PC-9 (cell line): ENCODE data around the gene NPFFR1. TPM values are rescaled to one million over a fixed set of nuclear protein-coding genes. Genes with fewer than 3 reads are reported as not detected.
A peak's percentile ranks its signal among the peaks of the same experiment; 100 is the strongest.

Source experiments
- BruUV-seq: library from RNA; stranded (reverse); fragments of 400-500 nt; replicated peaks from 2 replicates; lab custom pipeline; 2021; lab: Mats Ljungman, UMichigan
- CTCF ChIA-PET: fragments of 300-600 bp; sonication (Branson Sonifier 250); formaldehyde crosslinking; loops from one replicate; lab custom pipeline; 2022; ENCODE audit warnings: antibody characterized with exemption; lab: Charles Lee
- POLR2A ChIA-PET: fragments of 300-600 bp; sonication (Branson Sonifier 250); formaldehyde crosslinking; loops from one replicate; lab custom pipeline; 2022; ENCODE audit warnings: antibody characterized with exemption; ENCODE audit not compliant: unreplicated experiment; lab: Charles Lee
- DNase-seq, 2 experiments: peaks; one replicate each; pipeline versions ENCODE4 v3.0.0 to v3.0.0-alpha.2; 2015 to 2022; ENCODE audit warnings: mixed read lengths in 1 of 2
- H2AFZ ChIP-seq: fragments of 200-600 bp; sonication (generic); 2 replicates; pipeline ENCODE4 v1.8.1; 2017; ENCODE audit warnings: antibody characterized with exemption
- H3F3A ChIP-seq: fragments of 200-600 bp; sonication (generic); 2 replicates; pipeline ENCODE4 v1.8.1; 2017; ENCODE audit warnings: antibody characterized with exemption, mild to moderate bottlenecking, low read depth; ENCODE audit not compliant: insufficient read depth
- H3K27ac ChIP-seq: fragments of 200-600 bp; sonication (generic); 2 replicates; pipeline ENCODE4 v1.6.1; 2016; ENCODE audit warnings: mixed run types
- H3K27me3 ChIP-seq: fragments of 200-600 bp; sonication (generic); 2 replicates; pipeline ENCODE4 v1.6.1; 2016; ENCODE audit warnings: low read depth, mixed run types; ENCODE audit not compliant: insufficient read depth
- H3K36me3 ChIP-seq: fragments of 200-600 bp; sonication (generic); 2 replicates; pipeline ENCODE4 v1.6.1; 2016; ENCODE audit warnings: low read depth, mixed run types
- H3K4me1 ChIP-seq: fragments of 200-600 bp; sonication (generic); replicated peaks from 2 replicates; pipeline ENCODE4 v1.6.1; 2016; ENCODE audit warnings: mixed run types; ENCODE audit not compliant: insufficient read depth
- H3K4me2 ChIP-seq: fragments of 200-600 bp; sonication (generic); 2 replicates; pipeline ENCODE4 v1.6.1; 2017; ENCODE audit warnings: mixed run types
- H3K4me3 ChIP-seq: fragments of 200-600 bp; sonication (generic); 2 replicates; pipeline ENCODE4 v1.6.1; 2016; ENCODE audit warnings: mixed run types
- H3K79me2 ChIP-seq: fragments of 200-600 bp; sonication (generic); 2 replicates; pipeline ENCODE4 v1.6.1; 2017; ENCODE audit warnings: low read depth, mixed run types
- H3K9me2 ChIP-seq: fragments of 200-600 bp; sonication (generic); 2 replicates; pipeline ENCODE4 v1.8.1; 2017; ENCODE audit warnings: mild to moderate bottlenecking; ENCODE audit not compliant: insufficient read depth
- H3K9me3 ChIP-seq: fragments of 200-600 bp; sonication (generic); 2 replicates; pipeline ENCODE4 v1.8.1; 2016; ENCODE audit warnings: low read depth; ENCODE audit not compliant: insufficient read depth
- H4K20me1 ChIP-seq: fragments of 200-600 bp; sonication (generic); 2 replicates; pipeline ENCODE4 v1.8.1; 2017; ENCODE audit not compliant: insufficient read depth
- EZH2 ChIP-seq: fragments of 200-600 bp; sonication (generic); IDR thresholded peaks from 2 replicates; pipeline ENCODE4 v1.8.0; 2017; ENCODE audit warnings: antibody characterized with exemption, low read depth
- intact Hi-C: fragments of 100-400 bp; cut with micrococcal nuclease; formaldehyde crosslinking; loops from one replicate; pipeline ENCODE4 v1.10.0; 2022; ENCODE audit not compliant: unreplicated experiment
- total RNA-seq: library from RNA; stranded (reverse); gene quantifications from 2 replicates; pipeline ENCODE4 v1.2.3, GENCODE V29; 2021
- TF ChIP-seq, protein P1 (sequence below): fragments of 200-600 bp; sonication (generic); conservative IDR thresholded peaks from 2 replicates; pipeline ENCODE4 v1.6.1; 2017; ENCODE audit warnings: mixed run types, antibody characterized with exemption, mild to moderate bottlenecking, moderate library complexity

Gene NPFFR1
- total RNA-seq, 1 experiment from 2014 or later, result 0.09 TPM

DNA sequence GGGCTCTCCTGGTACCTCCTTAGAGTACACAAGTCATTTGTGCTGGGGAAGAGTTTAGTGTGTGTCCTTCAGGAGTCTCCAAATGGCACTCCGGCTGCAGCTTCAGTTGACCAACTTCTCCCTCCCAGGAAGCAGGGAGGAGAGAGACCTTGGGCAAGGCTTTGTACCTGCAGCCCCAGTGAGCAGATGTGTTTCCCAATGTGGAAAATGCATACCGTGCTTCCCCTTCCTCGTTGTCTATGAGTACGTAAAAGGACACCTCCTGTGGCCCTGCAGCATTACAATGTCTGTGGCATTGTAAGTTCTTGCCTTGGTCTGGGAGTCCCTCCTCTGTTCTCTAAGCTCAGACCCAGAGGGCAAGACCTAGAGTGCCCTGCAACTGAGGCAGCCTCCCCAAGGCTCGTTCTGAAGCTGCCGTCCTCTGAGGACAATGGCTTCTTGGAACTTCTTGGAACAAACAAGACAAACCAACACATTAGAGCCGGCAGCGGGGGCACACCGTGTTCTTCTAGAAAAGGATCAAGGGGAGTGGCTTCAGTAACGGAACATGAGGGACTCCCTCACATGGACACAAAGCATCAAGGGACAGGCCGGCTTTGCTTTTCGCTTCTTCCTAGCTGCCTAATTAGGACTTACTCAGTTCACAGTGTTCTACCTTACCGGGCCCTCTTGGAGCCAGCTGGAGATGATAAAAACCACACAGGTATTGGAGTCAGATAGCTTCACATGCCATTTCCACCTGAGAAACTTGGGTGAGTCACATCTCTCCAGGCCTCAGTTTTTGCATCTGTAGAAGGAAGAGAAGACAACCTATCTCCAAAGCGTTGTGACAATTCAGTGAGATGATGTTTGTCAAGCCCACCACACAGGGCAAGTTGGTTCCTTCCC lies 29.7 kb downstream of the NPFFR1 start:
- H3K36me3 ChIP-seq, result no peaks in the 10 kb centered on the region
- intact Hi-C loops, result no loop called here
- CTCF ChIA-PET, result no interaction called here
- POLR2A ChIA-PET, result interaction anchor here (0.6 kb wide), 2 partner anchors 11 to 125 kb away, joined by 3 read pairs; no protein-coding TSS in a partner anchor
- no peak overlapping the region for H3K4me2 ChIP-seq
- H3F3A ChIP-seq, result peaks cover 22% of the 10 kb centered on the region
- no peak overlapping the region for H3K27ac ChIP-seq
- no peaks in the 10 kb centered on the region for H3K9me2 ChIP-seq
- H3K9me3 ChIP-seq, result no peaks in the 10 kb centered on the region
- DNase-seq, result peak in 1 of 2 experiments; percentile 57
- peaks cover 48% of the 10 kb centered on the region for H3K4me1 ChIP-seq
- H2AFZ ChIP-seq, result no peak overlapping the region
- no peaks in the 10 kb centered on the region for H4K20me1 ChIP-seq
- BruUV-seq, result no TSS peak
- TF ChIP-seq, protein P1, sequence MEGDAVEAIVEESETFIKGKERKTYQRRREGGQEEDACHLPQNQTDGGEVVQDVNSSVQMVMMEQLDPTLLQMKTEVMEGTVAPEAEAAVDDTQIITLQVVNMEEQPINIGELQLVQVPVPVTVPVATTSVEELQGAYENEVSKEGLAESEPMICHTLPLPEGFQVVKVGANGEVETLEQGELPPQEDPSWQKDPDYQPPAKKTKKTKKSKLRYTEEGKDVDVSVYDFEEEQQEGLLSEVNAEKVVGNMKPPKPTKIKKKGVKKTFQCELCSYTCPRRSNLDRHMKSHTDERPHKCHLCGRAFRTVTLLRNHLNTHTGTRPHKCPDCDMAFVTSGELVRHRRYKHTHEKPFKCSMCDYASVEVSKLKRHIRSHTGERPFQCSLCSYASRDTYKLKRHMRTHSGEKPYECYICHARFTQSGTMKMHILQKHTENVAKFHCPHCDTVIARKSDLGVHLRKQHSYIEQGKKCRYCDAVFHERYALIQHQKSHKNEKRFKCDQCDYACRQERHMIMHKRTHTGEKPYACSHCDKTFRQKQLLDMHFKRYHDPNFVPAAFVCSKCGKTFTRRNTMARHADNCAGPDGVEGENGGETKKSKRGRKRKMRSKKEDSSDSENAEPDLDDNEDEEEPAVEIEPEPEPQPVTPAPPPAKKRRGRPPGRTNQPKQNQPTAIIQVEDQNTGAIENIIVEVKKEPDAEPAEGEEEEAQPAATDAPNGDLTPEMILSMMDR, result no peak
- no peak for TF ChIP-seq EZH2
- H3K79me2 ChIP-seq, result no peaks in the 10 kb centered on the region
- no peak overlapping the region for H3K4me3 ChIP-seq
- no peaks in the 10 kb centered on the region for H3K27me3 ChIP-seq

DNA sequence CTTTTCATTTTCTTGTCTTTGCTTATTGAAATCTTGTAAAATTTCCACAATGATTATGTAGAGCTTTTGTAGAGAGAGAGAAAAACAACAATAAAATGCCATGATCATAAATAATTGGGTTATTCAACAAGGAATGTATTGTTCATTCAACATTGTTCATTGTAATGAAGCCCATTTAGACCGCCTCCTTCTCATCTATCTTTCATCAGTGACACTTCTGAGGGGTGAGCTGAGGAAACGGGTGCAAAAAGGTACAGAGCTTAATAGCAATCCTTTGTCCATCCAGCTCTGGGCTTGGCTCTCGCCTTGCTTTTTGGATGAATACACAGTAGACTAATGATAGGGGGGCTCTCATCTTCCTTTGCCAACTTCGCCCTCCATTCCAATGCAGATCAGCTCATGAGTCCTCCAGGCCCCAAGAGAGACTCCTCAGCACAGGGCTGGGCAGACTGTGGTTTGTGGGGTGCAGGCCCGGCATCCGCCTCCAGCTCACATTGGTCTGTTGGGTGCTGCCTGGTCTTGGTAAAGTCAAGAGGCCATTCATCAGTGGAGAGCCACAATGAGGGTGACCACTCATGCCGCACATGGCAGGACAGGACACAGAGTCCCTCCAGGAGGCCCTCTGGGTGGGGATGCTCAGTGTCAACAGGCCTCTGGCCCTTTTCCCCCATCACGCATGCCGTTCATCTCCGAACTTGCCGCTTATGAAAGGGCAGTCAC lies 32.7 kb downstream of the NPFFR1 start:
- Histone ChIP-seq H3K4me1 (peaks cover 18% of the 10 kb centered on the region), H3K79me2 (no peaks in the 10 kb centered on the region), H3K27ac (no peak overlapping the region), H3K9me3 (no peaks in the 10 kb centered on the region), H3K9me2 (no peaks in the 10 kb centered on the region), H3K36me3 (no peaks in the 10 kb centered on the region), H2AFZ (no peak overlapping the region), H3F3A (no peaks in the 10 kb centered on the region; the same call in 1 of the 2 replicates), H3K4me2 (no peak overlapping the region), H3K27me3 (no peaks in the 10 kb centered on the region), H4K20me1 (no peaks in the 10 kb centered on the region), H3K4me3 (no peak overlapping the region)
- no peak for DNase-seq
- no TSS peak for BruUV-seq
- TF ChIP-seq EZH2, result no peak
- TF ChIP-seq, protein P1, result no peak
- intact Hi-C loops, result no loop called here
- CTCF ChIA-PET, result no interaction called here
- POLR2A ChIA-PET, result interaction anchor here (0.7 kb wide), 1 partner anchor 155 kb away, joined by 3 read pairs; no protein-coding TSS in a partner anchor

DNA sequence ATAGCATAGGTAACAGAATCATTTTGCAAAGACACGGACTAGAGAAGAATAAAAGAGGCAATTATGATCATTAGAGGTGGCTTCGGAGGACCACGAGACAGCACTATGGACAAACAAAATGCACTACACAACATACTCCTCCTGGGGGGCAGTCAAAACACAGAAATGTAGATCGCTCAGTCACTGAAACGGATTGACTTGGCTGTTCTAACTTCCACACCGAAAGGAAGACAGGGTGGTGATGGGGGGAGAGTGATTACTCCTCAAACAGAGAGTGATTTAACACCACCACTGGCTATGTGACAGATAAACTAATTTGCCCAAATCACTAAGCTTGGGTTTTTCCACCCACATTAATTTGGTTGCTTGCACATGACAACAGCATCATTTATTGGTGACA lies 36.4 kb downstream of the NPFFR1 start:
- Histone ChIP-seq H3K4me1 (no peaks in the 10 kb centered on the region; the same call in 1 of the 2 replicates), H3F3A (no peaks in the 10 kb centered on the region), H3K36me3 (no peaks in the 10 kb centered on the region), H3K4me3 (no peak overlapping the region), H3K4me2 (no peak overlapping the region), H3K27ac (no peak overlapping the region), H3K9me3 (no peaks in the 10 kb centered on the region), H2AFZ (no peak overlapping the region), H3K79me2 (no peaks in the 10 kb centered on the region), H3K27me3 (no peaks in the 10 kb centered on the region), H4K20me1 (no peaks in the 10 kb centered on the region), H3K9me2 (no peaks in the 10 kb centered on the region)
- no peak for TF ChIP-seq EZH2
- TF ChIP-seq, protein P1, result no peak
- intact Hi-C loops, result no loop called here
- DNase-seq, result no peak
- CTCF ChIA-PET, result no interaction called here
- POLR2A ChIA-PET, result no interaction called here
- BruUV-seq, result no TSS peak
